Left lung (tissue), 10 donors: Measurements from ENCODE around the gene BEST2. TPM values are rescaled to one million over a fixed set of nuclear protein-coding genes. Genes with fewer than 3 reads are reported as not detected.

Experiments
- ATAC-seq: fragments of 200-7000 bp; cut with Tn5 transposase; one replicate; pipeline ENCODE4 v1.9.1; 2020; ENCODE audit warnings: moderate library complexity
- DNase-seq, 4 donors: peaks; one replicate each; pipeline ENCODE4 v3.0.0-alpha.2; 2013 to 2020
- H3K27ac ChIP-seq, 2 donors: fragments of 200-600 bp; sonication (generic) in 1 of 2; one replicate each; pipeline versions ENCODE4 v1.5.0 to v1.8.0; 2020 to 2021
- H3K27me3 ChIP-seq, 2 donors: fragments of 200-600 bp; sonication (generic) in 1 of 2; one replicate each; pipeline versions ENCODE4 v1.5.0 to v1.8.0; 2020 to 2021
- H3K36me3 ChIP-seq, 2 donors: fragments of 200-600 bp; sonication (generic) in 1 of 2; one replicate each; pipeline versions ENCODE4 v1.5.0 to v1.8.0; 2020 to 2021
- H3K4me1 ChIP-seq, 2 donors: fragments of 200-600 bp; one replicate each; pipeline ENCODE4 v1.8.0; 2021
- H3K4me3 ChIP-seq, 2 donors: fragments of 200-600 bp; sonication (generic) in 1 of 2; one replicate each; pipeline versions ENCODE4 v1.5.0 to v1.8.0; 2020 to 2021; ENCODE audit warnings: mild to moderate bottlenecking in 1 of 2
- H3K9me3 ChIP-seq, 2 donors: fragments of 200-600 bp; sonication (generic) in 1 of 2; one replicate each; pipeline versions ENCODE4 v1.5.0 to v1.8.0; 2020 to 2021
- CTCF ChIP-seq, 2 donors: fragments of 200-600 bp; sonication (generic) in 1 of 2; IDR thresholded peaks; one replicate each; pipeline versions ENCODE4 v1.5.0 to v1.8.0; 2021; ENCODE audit warnings: antibody characterized with exemption in 2 of 2
- intact Hi-C, 2 donors: fragments of 100-400 bp; cut with DNase I; formaldehyde crosslinking; loops; one replicate each; pipeline versions ENCODE4 v1.11.2 to v1.14.2; 2022
- polyA plus RNA-seq, 6 donors: library from polyadenylated mRNA; unstranded; fragments of 120-200 nt; gene quantifications; one replicate each; pipeline ENCODE4 v1.2.1, GENCODE V29; 2013; ENCODE audit not compliant: insufficient read length in 6 of 6
- total RNA-seq, 2 donors: library from RNA; stranded (reverse); fragmentation: NEBNext Ultra II Directional; extraction: Animal tissue kit (Norgen Biotek cat#: 25700); gene quantifications; one replicate each; pipeline ENCODE4 v1.2.1, GENCODE V29; 2021
- donor health status: DM: no; HTN: yes; CAD: no.
- donor health status: DM: no; HTN: no; CAD: no.

BEST2 gene
- total and polyA plus RNA-seq, 8 donors, result 0.08 to 0.17 (median 0.12) TPM; not detected in 4

GRCh38 chr19:12737835-12738351 lies 13.7 kb upstream of the BEST2 start:
- Histone ChIP-seq H3K9me3 (no peaks in the 10 kb centered on the region), H3K27me3 (no peaks in the 10 kb centered on the region), H3K4me1 (peaks cover 16 to 43% of the 10 kb centered on the region in 2 donors), H3K36me3 (peaks cover 0 to 43% of the 10 kb centered on the region in 2 donors), H3K4me3 (peak overlapping the region; percentile 81 to 98), H3K27ac (peak overlapping the region in 1 of 2 donors; percentile 95)
- DNase-seq (no peak), ATAC-seq (no peak)
- intact Hi-C loops, result no loop called here
- TF ChIP-seq CTCF (IDR thresholded peaks at IDR 0.05), result no peak

- H3K4me3 ChIP-seq, result no peak overlapping the region
- ATAC-seq, result no peak
Measured at GRCh38 chr19:12745166-12745897, 6.3 kb upstream of the BEST2 start.

GRCh38 chr19:12748489-12748888 lies 3.1 kb upstream of the BEST2 start:
- H3K27ac ChIP-seq, result no peak overlapping the region
- peaks cover 0 to 8% of the 10 kb centered on the region in 2 donors for H3K4me1 ChIP-seq
- DNase-seq (no peak), ATAC-seq (no peak)
- no peak for TF ChIP-seq CTCF (IDR thresholded peaks at IDR 0.05)
- intact Hi-C loops, result no loop called here
- H3K27me3 ChIP-seq, result peaks cover 0 to 38% of the 10 kb centered on the region in 2 donors
- H3K9me3 ChIP-seq, result peaks cover 0 to 6% of the 10 kb centered on the region in 2 donors
- H3K36me3 ChIP-seq, result peaks cover 0 to 45% of the 10 kb centered on the region in 2 donors
- no peak overlapping the region for H3K4me3 ChIP-seq

More at GRCh38 chr19:12745166-12745897, 6.3 kb upstream of the BEST2 start:
- peaks cover 0 to 6% of the 10 kb centered on the region in 2 donors for H3K9me3 ChIP-seq
- H3K27me3 ChIP-seq, result peaks cover 0 to 7% of the 10 kb centered on the region in 2 donors
- DNase-seq, result no peak
- peaks cover 0 to 8% of the 10 kb centered on the region in 2 donors for H3K4me1 ChIP-seq
- intact Hi-C loops, result no loop called here
- no peak for TF ChIP-seq CTCF (IDR thresholded peaks at IDR 0.05)
- H3K27ac ChIP-seq, result no peak overlapping the region
- H3K36me3 ChIP-seq, result peaks cover 0 to 75% of the 10 kb centered on the region in 2 donors

- Histone ChIP-seq H3K36me3 (peaks cover 0 to 32% of the 10 kb centered on the region in 2 donors), H3K9me3 (peaks cover 0 to 6% of the 10 kb centered on the region in 2 donors), H3K4me3 (no peak overlapping the region), H3K27me3 (peaks cover 0 to 54% of the 10 kb centered on the region in 2 donors), H3K4me1 (peaks cover 0 to 8% of the 10 kb centered on the region in 2 donors), H3K27ac (no peak overlapping the region)
- DNase-seq, result no peak
- intact Hi-C loops, result no loop called here
- TF ChIP-seq CTCF (IDR thresholded peaks at IDR 0.05), result no peak
- no peak for ATAC-seq
Measured at GRCh38 chr19:12749938-12750521, 1.6 kb upstream of the BEST2 start.

- no peak for TF ChIP-seq CTCF (IDR thresholded peaks at IDR 0.05)
Measured at GRCh38 chr19:12750851-12751250, 740 bp upstream of the BEST2 start.

More at GRCh38 chr19:12750851-12751250, 740 bp upstream of the BEST2 start:
- peaks cover 0 to 24% of the 10 kb centered on the region in 2 donors for H3K36me3 ChIP-seq
- peaks cover 0 to 8% of the 10 kb centered on the region in 2 donors for H3K4me1 ChIP-seq
- no peak for ATAC-seq
- peaks cover 0 to 57% of the 10 kb centered on the region in 2 donors for H3K27me3 ChIP-seq
- DNase-seq, result no peak
- H3K27ac ChIP-seq, result no peak overlapping the region
- intact Hi-C loops, result no loop called here
- no peak overlapping the region for H3K4me3 ChIP-seq
- peaks cover 0 to 6% of the 10 kb centered on the region in 2 donors for H3K9me3 ChIP-seq
